PFSK-1 (cell line): ENCODE measurements around the gene F5.

ENCODE experiments used
- FOXP2 ChIP-seq: optimal IDR thresholded peaks from 2 replicates; pipeline ENCODE3; 2011; ENCODE audit warnings: borderline replicate concordance, control low read depth, inconsistent platforms; ENCODE audit not compliant: insufficient read depth; ENCODE audit errors: extremely low read length, extremely low read depth
- POLR2AphosphoS5 ChIP-seq: IDR thresholded peaks from 2 replicates; pipeline ENCODE4 v1.6.1; 2012; ENCODE audit warnings: low read depth, mild to moderate bottlenecking, control low read depth, low read length, moderate library complexity
- SIN3A ChIP-seq: IDR thresholded peaks from 2 replicates; pipeline ENCODE4 v1.6.1; 2012; ENCODE audit warnings: mild to moderate bottlenecking, low read length, moderate library complexity, borderline replicate concordance; ENCODE audit not compliant: insufficient read depth
- TAF1 ChIP-seq: IDR thresholded peaks from 2 replicates; pipeline ENCODE4 v1.6.1; 2012; ENCODE audit warnings: low read length, control low read depth, borderline replicate concordance; ENCODE audit not compliant: insufficient read depth
- TF ChIP-seq, protein P1 (sequence below), 2 experiments: IDR thresholded peaks; 2 replicates each; pipeline versions ENCODE4 v1.6.1 to v1.8.0; 2011 to 2012; ENCODE audit warnings: low read depth in 2 of 2, low read length in 2 of 2, control low read depth in 1 of 2, inconsistent platforms in 1 of 2, mild to moderate bottlenecking in 1 of 2, moderate library complexity in 1 of 2; ENCODE audit not compliant: insufficient read depth in 1 of 2

Gene F5

GRCh38 chr1:169507413-169507812 lies 78.9 kb downstream of the F5 start:
- TF ChIP-seq FOXP2 (no peak), POLR2AphosphoS5 (no peak), TAF1 (no peak), SIN3A (no peak)
- TF ChIP-seq, protein P1, sequence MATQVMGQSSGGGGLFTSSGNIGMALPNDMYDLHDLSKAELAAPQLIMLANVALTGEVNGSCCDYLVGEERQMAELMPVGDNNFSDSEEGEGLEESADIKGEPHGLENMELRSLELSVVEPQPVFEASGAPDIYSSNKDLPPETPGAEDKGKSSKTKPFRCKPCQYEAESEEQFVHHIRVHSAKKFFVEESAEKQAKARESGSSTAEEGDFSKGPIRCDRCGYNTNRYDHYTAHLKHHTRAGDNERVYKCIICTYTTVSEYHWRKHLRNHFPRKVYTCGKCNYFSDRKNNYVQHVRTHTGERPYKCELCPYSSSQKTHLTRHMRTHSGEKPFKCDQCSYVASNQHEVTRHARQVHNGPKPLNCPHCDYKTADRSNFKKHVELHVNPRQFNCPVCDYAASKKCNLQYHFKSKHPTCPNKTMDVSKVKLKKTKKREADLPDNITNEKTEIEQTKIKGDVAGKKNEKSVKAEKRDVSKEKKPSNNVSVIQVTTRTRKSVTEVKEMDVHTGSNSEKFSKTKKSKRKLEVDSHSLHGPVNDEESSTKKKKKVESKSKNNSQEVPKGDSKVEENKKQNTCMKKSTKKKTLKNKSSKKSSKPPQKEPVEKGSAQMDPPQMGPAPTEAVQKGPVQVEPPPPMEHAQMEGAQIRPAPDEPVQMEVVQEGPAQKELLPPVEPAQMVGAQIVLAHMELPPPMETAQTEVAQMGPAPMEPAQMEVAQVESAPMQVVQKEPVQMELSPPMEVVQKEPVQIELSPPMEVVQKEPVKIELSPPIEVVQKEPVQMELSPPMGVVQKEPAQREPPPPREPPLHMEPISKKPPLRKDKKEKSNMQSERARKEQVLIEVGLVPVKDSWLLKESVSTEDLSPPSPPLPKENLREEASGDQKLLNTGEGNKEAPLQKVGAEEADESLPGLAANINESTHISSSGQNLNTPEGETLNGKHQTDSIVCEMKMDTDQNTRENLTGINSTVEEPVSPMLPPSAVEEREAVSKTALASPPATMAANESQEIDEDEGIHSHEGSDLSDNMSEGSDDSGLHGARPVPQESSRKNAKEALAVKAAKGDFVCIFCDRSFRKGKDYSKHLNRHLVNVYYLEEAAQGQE (IDR thresholded peaks at IDR 0.05; ENCODE audit: insufficient read depth in 1 of 2, low read depth in 2 of 2, low read length in 2 of 2), result no peak

DNA sequence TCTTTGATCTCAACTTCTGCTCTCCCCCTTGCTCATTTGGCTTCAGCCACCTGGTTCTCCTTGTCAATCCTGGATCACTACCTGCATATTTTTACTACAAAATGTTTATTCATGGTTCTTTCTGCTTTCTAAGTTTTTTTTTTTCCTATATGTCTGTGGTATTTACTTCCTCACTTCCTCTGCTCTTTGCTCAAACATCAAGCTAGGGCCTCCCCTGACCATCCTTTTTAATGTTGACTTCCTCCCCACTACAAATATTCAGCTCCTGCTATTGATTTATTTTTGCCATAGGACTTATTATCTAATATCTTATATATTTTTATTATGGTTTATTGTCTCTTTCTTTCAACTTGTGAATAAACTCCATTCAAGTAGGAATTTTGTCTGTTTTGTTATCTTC lies 86.5 kb downstream of the F5 start:
- TF ChIP-seq, protein P1 (IDR thresholded peaks at IDR 0.05; ENCODE audit: insufficient read depth in 1 of 2, low read depth in 2 of 2, low read length in 2 of 2), result no peak
- TF ChIP-seq FOXP2 (no peak), POLR2AphosphoS5 (no peak), TAF1 (no peak), SIN3A (no peak)

DNA sequence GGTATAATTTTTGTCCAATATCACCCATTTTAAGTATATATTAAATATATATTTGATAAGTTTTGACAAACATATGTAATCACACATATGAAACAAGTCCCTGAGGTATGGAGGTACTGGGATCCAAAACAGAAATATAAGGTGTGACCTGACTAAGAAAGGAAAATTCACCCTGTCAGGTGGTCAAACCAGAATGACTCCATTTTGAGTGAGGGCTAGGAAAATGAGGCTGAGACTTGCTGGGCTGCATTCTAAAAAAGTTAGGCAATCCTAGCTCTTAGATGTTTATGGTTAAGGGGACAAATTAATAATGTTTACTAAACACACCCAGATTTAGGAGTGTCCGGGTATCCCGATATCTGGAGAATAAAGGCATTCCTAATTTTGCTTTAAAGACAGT lies 89.0 kb downstream of the F5 start:
- no peak for TF ChIP-seq POLR2AphosphoS5
- no peak for TF ChIP-seq TAF1
- TF ChIP-seq, protein P1 (IDR thresholded peaks at IDR 0.05; ENCODE audit: insufficient read depth in 1 of 2, low read depth in 2 of 2, low read length in 2 of 2), result no peak
- TF ChIP-seq FOXP2, result no peak
- TF ChIP-seq SIN3A, result no peak

DNA sequence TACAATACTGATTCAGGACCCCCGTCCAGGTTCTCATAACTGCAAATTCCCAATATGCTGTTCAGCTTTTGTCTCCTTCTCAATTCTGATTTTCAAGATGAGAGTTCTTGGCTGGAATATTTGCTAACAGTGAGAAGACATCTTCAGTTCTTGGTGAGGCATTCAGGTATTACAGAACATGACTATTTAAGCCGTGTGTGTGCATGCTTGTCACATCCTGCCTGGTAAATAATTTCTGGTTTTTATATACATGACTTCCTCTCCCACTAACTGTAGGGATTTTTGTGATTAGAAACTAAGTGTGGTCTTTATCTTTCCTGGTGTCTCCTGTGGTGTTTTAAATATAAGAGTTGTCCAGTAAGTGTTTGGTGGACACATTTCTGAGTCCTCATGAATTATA lies 90.4 kb downstream of the F5 start:
- no peak for TF ChIP-seq POLR2AphosphoS5
- TF ChIP-seq TAF1, result no peak
- TF ChIP-seq FOXP2, result no peak
- TF ChIP-seq SIN3A, result no peak
- TF ChIP-seq, protein P1 (IDR thresholded peaks at IDR 0.05; ENCODE audit: insufficient read depth in 1 of 2, low read depth in 2 of 2, low read length in 2 of 2), result no peak

DNA sequence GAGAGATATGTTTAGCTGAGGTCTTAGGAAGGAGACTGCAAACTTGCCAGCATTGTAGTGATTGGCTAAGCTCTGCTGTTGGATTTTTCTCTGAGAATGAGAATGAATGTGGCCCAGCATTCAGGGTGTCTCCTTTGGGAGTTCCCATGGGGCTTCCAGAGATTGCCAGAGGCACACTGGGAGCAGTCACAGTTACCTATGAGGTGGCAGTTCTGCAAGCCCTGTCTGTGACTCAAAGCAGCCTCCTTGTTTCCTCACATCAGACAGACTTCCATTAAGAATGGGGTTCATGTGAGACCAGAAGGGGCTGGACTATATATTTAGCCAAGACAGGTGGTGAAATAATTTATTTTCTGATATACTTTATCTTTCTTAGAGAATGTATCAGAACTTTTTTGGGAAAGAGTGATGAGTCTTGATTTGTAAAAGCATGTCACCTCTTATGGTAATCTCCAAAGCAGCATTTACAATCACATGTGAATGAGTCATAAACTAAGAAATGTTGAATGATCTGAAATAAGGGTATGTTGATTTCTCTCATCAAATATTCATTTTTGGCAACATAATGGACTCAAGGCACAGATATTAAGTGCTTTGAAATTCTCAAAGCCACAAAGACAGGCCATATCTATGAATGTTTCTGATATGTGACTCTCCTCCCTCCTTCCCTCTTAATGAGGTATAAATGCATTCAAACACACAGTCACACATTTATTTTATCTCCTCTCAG lies 91.1 kb downstream of the F5 start:
- no peak for TF ChIP-seq SIN3A
- no peak for TF ChIP-seq POLR2AphosphoS5
- TF ChIP-seq, protein P1 (IDR thresholded peaks at IDR 0.05; ENCODE audit: insufficient read depth in 1 of 2, low read depth in 2 of 2, low read length in 2 of 2), result no peak
- no peak for TF ChIP-seq FOXP2
